SH-SY5Y (cell line): ENCODE measurements around the gene KRTAP2-3.

Experiments
- GATA2 ChIP-seq: IDR thresholded peaks from 2 replicates; pipeline ENCODE4 v1.6.1; 2011; ENCODE audit warnings: mild to moderate bottlenecking, low read depth, low read length
- GATA3 ChIP-seq: IDR thresholded peaks from 2 replicates; pipeline ENCODE4 v1.6.1; 2011; ENCODE audit warnings: low read depth, mild to moderate bottlenecking, low read length, moderate library complexity

DNA sequence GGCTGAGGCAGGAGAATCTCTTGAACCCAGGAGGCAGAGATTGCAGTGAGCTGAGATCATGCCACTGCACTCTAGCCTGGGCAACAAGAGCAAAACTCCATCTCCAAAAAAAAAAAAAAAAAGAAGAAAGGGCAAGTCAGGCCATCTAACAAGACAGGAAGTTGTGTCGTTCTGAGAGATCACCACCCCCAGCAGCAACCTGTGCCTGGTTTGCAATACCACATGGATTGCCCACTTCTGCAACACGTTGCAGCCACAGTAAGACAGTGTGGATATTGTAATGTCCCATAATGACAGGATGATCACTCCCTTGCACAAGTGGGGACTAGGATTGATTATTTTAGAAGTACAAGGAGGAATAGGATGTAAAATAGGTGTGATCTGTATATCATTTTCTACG, 9.1 kb upstream of the KRTAP2-3 start:
- TF ChIP-seq GATA2 = no peak
- no peak for TF ChIP-seq GATA3
